Liver (tissue), 9 donors: Measurements from ENCODE around the gene GPRC5B. TPM values are rescaled to one million over a fixed set of nuclear protein-coding genes. Genes with fewer than 3 reads are reported as not detected.

Experiments used
- DNase-seq: peaks from one replicate; pipeline ENCODE4 v3.0.0-alpha.2; 2017; ENCODE audit warnings: low spot score
- H3K27ac ChIP-seq, 2 donors: one replicate each; pipeline ENCODE4 v1.7.0; 2013; ENCODE audit warnings: inconsistent platforms in 2 of 2, low read length in 2 of 2, control low read depth in 1 of 2, low read depth in 1 of 2, mild to moderate bottlenecking in 1 of 2
- H3K27me3 ChIP-seq, 4 donors: one replicate each; pipeline versions ENCODE4 v1.6.1 to v1.7.0; 2013; ENCODE audit warnings: low read length in 3 of 4, inconsistent platforms in 1 of 4, mild to moderate bottlenecking in 1 of 4, moderate library complexity in 1 of 4; ENCODE audit not compliant: control insufficient read depth in 4 of 4, insufficient read depth in 4 of 4
- H3K36me3 ChIP-seq, 4 donors: one replicate each; pipeline versions ENCODE4 v1.6.1 to v1.7.0; 2013; ENCODE audit warnings: low read length in 3 of 4, mild to moderate bottlenecking in 3 of 4, low read depth in 1 of 4, moderate library complexity in 1 of 4; ENCODE audit not compliant: control insufficient read depth in 4 of 4, insufficient read depth in 3 of 4
- H3K4me1 ChIP-seq, 4 donors: one replicate each; pipeline versions ENCODE4 v1.6.1 to v1.7.0; 2013; ENCODE audit warnings: low read length in 3 of 4, mild to moderate bottlenecking in 3 of 4, moderate library complexity in 1 of 4; ENCODE audit not compliant: control insufficient read depth in 4 of 4, insufficient read depth in 4 of 4
- H3K4me3 ChIP-seq, 3 donors: one replicate each; pipeline versions ENCODE4 v1.6.1 to v1.7.0; 2013; ENCODE audit warnings: low read length in 3 of 3, control low read depth in 1 of 3, low read depth in 1 of 3, mild to moderate bottlenecking in 1 of 3
- H3K9ac ChIP-seq, 2 donors: one replicate each; pipeline ENCODE4 v1.7.0; 2013; ENCODE audit warnings: low read length in 2 of 2, mild to moderate bottlenecking in 2 of 2, moderate library complexity in 2 of 2, control low read depth in 1 of 2, low read depth in 1 of 2
- H3K9me3 ChIP-seq, 4 donors: one replicate each; pipeline versions ENCODE4 v1.6.1 to v1.7.0; 2013; ENCODE audit warnings: low read length in 3 of 4; ENCODE audit not compliant: control insufficient read depth in 4 of 4
- ATF3 ChIP-seq: IDR thresholded peaks from 2 replicates; pipeline ENCODE4 v1.6.1; 2016; ENCODE audit warnings: antibody characterized with exemption
- CTCF ChIP-seq: fragments of 150-350 bp; IDR thresholded peaks from 2 replicates; pipeline ENCODE4 v1.5.1; 2017; ENCODE audit warnings: improper control_type of control experiment, low read depth, low read length; ENCODE audit not compliant: missing input control
- EGR1 ChIP-seq, 2 donors: IDR thresholded peaks; 2 replicates each; pipeline ENCODE4 v1.6.1; 2016 to 2018; ENCODE audit warnings: antibody characterized with exemption in 2 of 2, low read depth in 2 of 2
- FOXA1 ChIP-seq: IDR thresholded peaks from 2 replicates; pipeline ENCODE4 v1.6.1; 2016; ENCODE audit warnings: antibody characterized with exemption
- FOXA2 ChIP-seq: IDR thresholded peaks from 2 replicates; pipeline ENCODE4 v1.6.1; 2016; ENCODE audit warnings: antibody characterized with exemption
- GABPA ChIP-seq, 2 donors: IDR thresholded peaks in 1 of 2; conservative IDR thresholded peaks in 1 of 2; 2 replicates each; pipeline ENCODE4 v1.6.1; 2016; ENCODE audit warnings: antibody characterized with exemption in 2 of 2, mild to moderate bottlenecking in 1 of 2, moderate library complexity in 1 of 2
- HNF4A ChIP-seq, 2 donors: conservative IDR thresholded peaks; 2 replicates each; pipeline ENCODE4 v1.6.1; 2016; ENCODE audit warnings: antibody characterized with exemption in 2 of 2, mild to moderate bottlenecking in 2 of 2
- HNF4G ChIP-seq: IDR thresholded peaks from 2 replicates; pipeline ENCODE4 v1.6.1; 2016; ENCODE audit warnings: antibody characterized with exemption
- MAX ChIP-seq: IDR thresholded peaks from 2 replicates; pipeline ENCODE4 v1.6.1; 2016; ENCODE audit warnings: antibody characterized with exemption
- NR2F2 ChIP-seq: IDR thresholded peaks from 2 replicates; pipeline ENCODE4 v1.6.1; 2016; ENCODE audit warnings: antibody characterized with exemption
- RAD21 ChIP-seq, 2 donors: IDR thresholded peaks; 2 replicates each; pipeline ENCODE4 v1.6.1; 2016; ENCODE audit warnings: antibody characterized with exemption in 2 of 2, mild to moderate bottlenecking in 2 of 2
- REST ChIP-seq: IDR thresholded peaks from 2 replicates; pipeline ENCODE4 v1.6.1; 2016; ENCODE audit warnings: antibody characterized with exemption, mild to moderate bottlenecking
- RXRA ChIP-seq, 2 donors: IDR thresholded peaks; 2 replicates each; pipeline ENCODE4 v1.6.1; 2017 to 2018; ENCODE audit warnings: antibody characterized with exemption in 2 of 2, mild to moderate bottlenecking in 1 of 2
- SP1 ChIP-seq: IDR thresholded peaks from 2 replicates; pipeline ENCODE4 v1.6.1; 2018; ENCODE audit warnings: antibody characterized with exemption, mild to moderate bottlenecking
- TAF1 ChIP-seq: conservative IDR thresholded peaks from 2 replicates; pipeline ENCODE4 v1.6.1; 2016; ENCODE audit warnings: antibody characterized with exemption, mild to moderate bottlenecking
- YY1 ChIP-seq: IDR thresholded peaks from 2 replicates; pipeline ENCODE4 v1.6.1; 2016; ENCODE audit warnings: antibody characterized with exemption, mild to moderate bottlenecking
- ZBTB33 ChIP-seq: IDR thresholded peaks from 2 replicates; pipeline ENCODE4 v1.6.1; 2016; ENCODE audit warnings: antibody characterized with exemption
- WGBS: extraction: QIAGEN DNeasy Blood & Tissue Kit; methylation state at CpG from one replicate; pipeline ENCODE4 v1.1.7; 2013; 5-methylcytosine and 5-hydroxymethylcytosine counted together
- polyA plus RNA-seq, 2 donors: library from polyadenylated mRNA; stranded (reverse) in 1 of 2; unstranded in 1 of 2; fragments of 200-250 nt in 1 of 2; fragments of >200 nt in 1 of 2; fragmentation: Nextera tagmentation in 1 of 2; extraction: Ambion mirVana in 1 of 2; gene quantifications; one replicate each; pipeline versions ENCODE4 v1.2.1 to v1.2.3, GENCODE V29; 2013 to 2015
- total RNA-seq, 2 donors: library from RNA; depleted of rRNA; stranded (reverse); fragments of >200 nt; gene quantifications; one replicate each; pipeline ENCODE4 v1.2.3, GENCODE V29; 2014
- donor health status: healthy.
- donor health status: healthy.
- donor health status: healthy.
- donor health status: healthy.
- donor health status: healthy.

Gene GPRC5B
- total and polyA plus RNA-seq, 4 donors = 1.5 to 4.7 (median 2.7) TPM

- Histone ChIP-seq H3K9ac (no peak overlapping the region), H3K27ac (no peak overlapping the region), H3K4me3 (no peak overlapping the region), H3K4me1 (peaks cover 0 to 3% (median 0%) of the 10 kb centered on the region in 4 donors), H3K27me3 (no peaks in the 10 kb centered on the region), H3K9me3 (no peaks in the 10 kb centered on the region), H3K36me3 (no peaks in the 10 kb centered on the region)
- 90% methylated on average over 5 of the region's 5 CpGs for WGBS
- TF ChIP-seq RXRA (IDR thresholded peaks at IDR 0.05) = no peak
- no peak for TF ChIP-seq EGR1 (IDR thresholded peaks at IDR 0.05; ENCODE audit: low read depth in 2 of 2)
- no peak for TF ChIP-seq FOXA2
- no peak for TF ChIP-seq TAF1
- no peak for TF ChIP-seq FOXA1
- no peak for TF ChIP-seq ATF3
- no peak for TF ChIP-seq YY1
- no peak for TF ChIP-seq SP1
- no peak for TF ChIP-seq REST
- TF ChIP-seq HNF4G = no peak
- TF ChIP-seq ZBTB33 = no peak
- TF ChIP-seq CTCF = no peak
- no peak for TF ChIP-seq GABPA (IDR thresholded peaks at IDR 0.05 in 1 of 2, conservative IDR thresholded peaks at IDR 0.05 in 1 of 2)
- no peak for TF ChIP-seq MAX
- no peak for TF ChIP-seq RAD21 (IDR thresholded peaks at IDR 0.05)
- DNase-seq = no peak
These were observed 12.3 kb upstream of the GPRC5B start for GRCh38 chr16:19896951-19897350.

GRCh38 chr16:19894586-19894985 is 9.9 kb upstream of the GPRC5B start:
- 84% methylated on average over 7 of the region's 7 CpGs for WGBS
- no peak overlapping the region for H3K4me3 ChIP-seq
- no peaks in the 10 kb centered on the region for H3K9me3 ChIP-seq
- peaks cover 0 to 3% (median 0%) of the 10 kb centered on the region in 4 donors for H3K4me1 ChIP-seq
- H3K36me3 ChIP-seq = no peaks in the 10 kb centered on the region
- TF ChIP-seq YY1 = no peak
- no peak for TF ChIP-seq GABPA (IDR thresholded peaks at IDR 0.05 in 1 of 2, conservative IDR thresholded peaks at IDR 0.05 in 1 of 2)
- no peak for TF ChIP-seq HNF4G
- no peak for TF ChIP-seq NR2F2
- no peak for TF ChIP-seq FOXA2
- TF ChIP-seq SP1 = no peak
- TF ChIP-seq RXRA (IDR thresholded peaks at IDR 0.05) = no peak
- no peak for TF ChIP-seq EGR1 (IDR thresholded peaks at IDR 0.05; ENCODE audit: low read depth in 2 of 2)
- no peak for TF ChIP-seq HNF4A (conservative IDR thresholded peaks at IDR 0.05)
- TF ChIP-seq TAF1 = no peak
- no peak for TF ChIP-seq ZBTB33
- H3K27me3 ChIP-seq = no peaks in the 10 kb centered on the region
- no peak overlapping the region for H3K27ac ChIP-seq
- DNase-seq = no peak
- H3K9ac ChIP-seq = no peak overlapping the region
